ENCODE measurements around the gene WFS1. TPM values are rescaled to one million over a fixed set of nuclear protein-coding genes. Genes with fewer than 3 reads are reported as not detected.

Gene WFS1
- total and polyA plus RNA-seq, 2 of the 8 experiments (the other 6 are each of a cell fraction or from before 2014, with no cell fraction given), result 29.1 to 43.1 TPM

DNA sequence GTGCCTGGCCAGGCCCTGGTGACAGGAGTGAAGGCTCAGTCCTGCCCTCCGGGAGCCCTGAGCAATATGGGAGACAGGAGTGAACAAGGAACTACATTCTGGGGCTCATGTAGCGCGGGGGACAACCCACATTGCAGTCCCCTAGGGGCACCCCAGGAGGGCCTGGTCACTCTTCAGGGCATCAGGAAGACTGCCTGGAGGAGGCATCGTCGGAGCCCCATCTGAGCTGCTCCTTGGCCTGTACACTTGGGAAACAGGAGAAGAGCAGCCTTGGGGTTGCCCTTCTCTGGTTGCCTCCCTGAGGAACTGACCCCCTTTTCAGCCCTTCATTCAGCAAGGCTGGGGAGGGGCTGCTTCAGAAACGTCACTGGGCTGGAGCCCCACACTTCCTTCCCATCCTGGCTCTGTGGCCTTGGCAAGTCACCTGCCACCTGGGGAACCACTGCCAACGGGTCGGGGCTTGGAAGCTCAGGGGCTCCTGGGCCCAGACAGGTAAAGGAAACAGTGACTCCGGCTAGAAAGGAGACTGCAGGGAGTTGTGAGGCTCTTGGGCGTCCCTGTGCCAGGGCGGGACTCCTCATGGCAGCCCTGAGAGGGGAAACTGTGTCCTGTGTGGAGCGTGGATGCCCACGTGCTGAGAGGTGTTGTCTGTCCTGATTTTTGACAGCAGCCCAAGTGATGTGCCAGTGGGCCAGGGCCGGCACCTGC, 10.1 kb downstream of the WFS1 start (continued):
- no peak for TF ChIP-seq CHD7 (IDR thresholded peaks at IDR 0.05; ENCODE audit: insufficient replicate concordance, low read length)
